Measurements from ENCODE around the gene TOM1L1.

The TOM1L1 gene

GRCh38 chr17:54990118-54990517, 89.5 kb downstream of the TOM1L1 start:
- H3K9me2 ChIP-seq (replicated peaks; ENCODE audit: insufficient read depth, low read length) = no peaks in the 10 kb centered on the region
- H3K27ac ChIP-seq (ENCODE audit: low read depth, low read length) = no peak overlapping the region
- H3K36me3 ChIP-seq (ENCODE audit: low read length) = no peaks in the 10 kb centered on the region
- H3K4me2 ChIP-seq (ENCODE audit: low read depth, low read length, poor library complexity, severe bottlenecking) = no peak overlapping the region
- H2AFZ ChIP-seq (ENCODE audit: low read depth, low read length, severe bottlenecking) = no peak overlapping the region
- no peak overlapping the region for H3K9ac ChIP-seq (ENCODE audit: low read length)
- no peak for TF ChIP-seq EZH2phosphoT487 (conservative IDR thresholded peaks at IDR 0.05; ENCODE audit: low read length)
- TF ChIP-seq CTCF (IDR thresholded peaks at IDR 0.05; ENCODE audit: insufficient read depth, low read length, poor library complexity, severe bottlenecking) = no peak
- H3K9me3 ChIP-seq (ENCODE audit: insufficient read depth, low read length) = no peaks in the 10 kb centered on the region
- H3K27me3 ChIP-seq (ENCODE audit: low read length) = no peaks in the 10 kb centered on the region
- 0 out of 2 replicates have a peak, but pooled peaks cover 3% of the 10 kb centered on the region for H3F3A ChIP-seq (ENCODE audit: insufficient read depth)
- no peaks in the 10 kb centered on the region for H3K79me2 ChIP-seq (ENCODE audit: insufficient read depth, low read length)
- H4K20me1 ChIP-seq (ENCODE audit: low read depth, low read length) = no peaks in the 10 kb centered on the region
- no peak overlapping the region for H3K4me3 ChIP-seq (ENCODE audit: insufficient read depth, low read length, poor library complexity, severe bottlenecking)

- Histone ChIP-seq H3K79me2 (ENCODE audit: insufficient read depth, low read length) (no peaks in the 10 kb centered on the region), H4K20me1 (ENCODE audit: low read depth, low read length) (no peaks in the 10 kb centered on the region), H3K27ac (ENCODE audit: low read depth, low read length) (no peak overlapping the region), H3K9me3 (ENCODE audit: insufficient read depth, low read length) (no peaks in the 10 kb centered on the region), H3K4me3 (ENCODE audit: insufficient read depth, low read length, poor library complexity, severe bottlenecking) (no peak overlapping the region), H3K4me2 (ENCODE audit: low read depth, low read length, poor library complexity, severe bottlenecking) (no peak overlapping the region), H2AFZ (ENCODE audit: low read depth, low read length, severe bottlenecking) (no peak overlapping the region), H3K9ac (ENCODE audit: low read length) (no peak overlapping the region), H3F3A (ENCODE audit: insufficient read depth) (0 out of 2 replicates have a peak, but pooled peaks cover 3% of the 10 kb centered on the region), H3K9me2 (replicated peaks; ENCODE audit: insufficient read depth, low read length) (no peaks in the 10 kb centered on the region), H3K27me3 (ENCODE audit: low read length) (no peaks in the 10 kb centered on the region), H3K36me3 (ENCODE audit: low read length) (no peaks in the 10 kb centered on the region)
- TF ChIP-seq EZH2phosphoT487 (conservative IDR thresholded peaks at IDR 0.05; ENCODE audit: low read length) (no peak), CTCF (IDR thresholded peaks at IDR 0.05; ENCODE audit: insufficient read depth, low read length, poor library complexity, severe bottlenecking) (no peak)
Observed at GRCh38 chr17:54991567-54991966, 90.9 kb downstream of the TOM1L1 start.

- H3K27ac ChIP-seq (ENCODE audit: low read depth, low read length) = no peak overlapping the region
- H3K36me3 ChIP-seq (ENCODE audit: low read length) = no peaks in the 10 kb centered on the region
- H3K9me2 ChIP-seq (replicated peaks; ENCODE audit: insufficient read depth, low read length) = no peaks in the 10 kb centered on the region
- H2AFZ ChIP-seq (ENCODE audit: low read depth, low read length, severe bottlenecking) = no peak overlapping the region
- no peak overlapping the region for H3K4me3 ChIP-seq (ENCODE audit: insufficient read depth, low read length, poor library complexity, severe bottlenecking)
- H3K27me3 ChIP-seq (ENCODE audit: low read length) = no peaks in the 10 kb centered on the region
- H3K9me3 ChIP-seq (ENCODE audit: insufficient read depth, low read length) = no peaks in the 10 kb centered on the region
- no peaks in the 10 kb centered on the region for H4K20me1 ChIP-seq (ENCODE audit: low read depth, low read length)
- H3K79me2 ChIP-seq (ENCODE audit: insufficient read depth, low read length) = no peaks in the 10 kb centered on the region
- TF ChIP-seq CTCF (IDR thresholded peaks at IDR 0.05; ENCODE audit: insufficient read depth, low read length, poor library complexity, severe bottlenecking) = peak; percentile 71
- no peak for TF ChIP-seq EZH2phosphoT487 (conservative IDR thresholded peaks at IDR 0.05; ENCODE audit: low read length)
- 0 out of 2 replicates have a peak, but pooled peaks cover 3% of the 10 kb centered on the region for H3F3A ChIP-seq (ENCODE audit: insufficient read depth)
- H3K9ac ChIP-seq (ENCODE audit: low read length) = no peak overlapping the region
- H3K4me2 ChIP-seq (ENCODE audit: low read depth, low read length, poor library complexity, severe bottlenecking) = no peak overlapping the region
Observed at GRCh38 chr17:54992797-54993639, 92.4 kb downstream of the TOM1L1 start.
